ENCODE measurements around the gene DNASE2. TPM values are rescaled to one million over a fixed set of nuclear protein-coding genes. Genes with fewer than 3 reads are reported as not detected.

The DNASE2 gene
- total and polyA plus RNA-seq, 11 donors: 11.7 to 41.1 (median 23.3) TPM

- H3K27ac ChIP-seq: no peak overlapping the region
- ATAC-seq: no peak
- H3K4me1 ChIP-seq: peaks cover 0 to 9% (median 4%) of the 10 kb centered on the region in 12 donors
- H3K36me3 ChIP-seq: no peaks in the 10 kb centered on the region
- DNase-seq: no peak
- no peaks in the 10 kb centered on the region for H3K9me3 ChIP-seq
- no peak for TF ChIP-seq POLR2A (IDR thresholded peaks at IDR 0.05)
- no peak for TF ChIP-seq CTCF (IDR thresholded peaks at IDR 0.05)
- H3K27me3 ChIP-seq: peaks cover 0 to 22% (median 6%) of the 10 kb centered on the region in 9 donors
- H3K4me3 ChIP-seq: no peak overlapping the region
- intact Hi-C loops (cut with DNase I): no loop called here
- WGBS, 4 donors: 89 to 90% (median 89%) methylated on average over 29 of the region's 29 CpGs
Observed at GRCh38 chr19:12866416-12867119, 14.7 kb downstream of the DNASE2 start.

GRCh38 chr19:12865746-12866415 lies 15.4 kb downstream of the DNASE2 start:
- TF ChIP-seq POLR2A (IDR thresholded peaks at IDR 0.05): no peak
- no peak for TF ChIP-seq CTCF (IDR thresholded peaks at IDR 0.05)
- no peaks in the 10 kb centered on the region for H3K36me3 ChIP-seq
- intact Hi-C loops (cut with DNase I): no loop called here
- ATAC-seq: no peak
- peaks cover 0 to 22% (median 6%) of the 10 kb centered on the region in 9 donors for H3K27me3 ChIP-seq
- WGBS, 4 donors: 77 to 84% (median 79%) methylated on average over 18 to 19 of the region's 19 CpGs
- H3K27ac ChIP-seq: no peak overlapping the region
- DNase-seq: no peak
- no peak overlapping the region for H3K4me3 ChIP-seq
- peaks cover 0 to 9% (median 4%) of the 10 kb centered on the region in 12 donors for H3K4me1 ChIP-seq
- H3K9me3 ChIP-seq: no peaks in the 10 kb centered on the region

GRCh38 chr19:12864721-12865715 lies 16.2 kb downstream of the DNASE2 start:
- no peak for TF ChIP-seq POLR2A (IDR thresholded peaks at IDR 0.05)
- TF ChIP-seq CTCF (IDR thresholded peaks at IDR 0.05): no peak
- intact Hi-C loops (cut with DNase I): no loop called here
- Histone ChIP-seq H3K4me3 (no peak overlapping the region), H3K27ac (no peak overlapping the region), H3K9me3 (no peaks in the 10 kb centered on the region), H3K4me1 (peaks cover 0 to 9% (median 4%) of the 10 kb centered on the region in 12 donors), H3K36me3 (no peaks in the 10 kb centered on the region), H3K27me3 (peaks cover 0 to 22% (median 6%) of the 10 kb centered on the region in 9 donors)
- 85 to 88% (median 86%) methylated on average over 24 to 34 of the region's 34 CpGs for WGBS, 4 donors
- ATAC-seq (peak in 1 of 4 donors; percentile 25), DNase-seq (no peak)

Measured in heart left ventricle (tissue), 16 donors.